Fibroblast of lung (primary cell): ENCODE data around the gene TMEM212.

Experiments
- CTCF ChIP-seq, 2 donors: IDR thresholded peaks in 1 of 2; conservative IDR thresholded peaks in 1 of 2; 1 replicate in 1 of 2; 2 replicates in 1 of 2; pipeline ENCODE4 v1.5.1; 2011 to 2012; ENCODE audit warnings: low read length in 2 of 2, control low read depth in 1 of 2, inconsistent platforms in 1 of 2, low read depth in 1 of 2, mild to moderate bottlenecking in 1 of 2
- EZH2 ChIP-seq: IDR thresholded peaks from 2 replicates; pipeline ENCODE4 v1.5.1; 2012; ENCODE audit warnings: low read length, control low read depth, mild to moderate bottlenecking; ENCODE audit errors: missing control alignments

- TF ChIP-seq CTCF (conservative IDR thresholded peaks at IDR 0.05 in 1 of 2, IDR thresholded peaks at IDR 0.05 in 1 of 2; ENCODE audit: low read depth in 1 of 2, low read length in 2 of 2) (no peak), EZH2 (no peak)
These were observed 30.4 kb downstream of the TMEM212 start for GRCh38 chr3:171873580-171873979.
